Measurements from ENCODE around the gene NPTXR. TPM values are rescaled to one million over a fixed set of nuclear protein-coding genes. Genes with fewer than 3 reads are reported as not detected.

Gene NPTXR
- total RNA-seq, 1 donor from 2014 or later = 6.9 TPM

DNA sequence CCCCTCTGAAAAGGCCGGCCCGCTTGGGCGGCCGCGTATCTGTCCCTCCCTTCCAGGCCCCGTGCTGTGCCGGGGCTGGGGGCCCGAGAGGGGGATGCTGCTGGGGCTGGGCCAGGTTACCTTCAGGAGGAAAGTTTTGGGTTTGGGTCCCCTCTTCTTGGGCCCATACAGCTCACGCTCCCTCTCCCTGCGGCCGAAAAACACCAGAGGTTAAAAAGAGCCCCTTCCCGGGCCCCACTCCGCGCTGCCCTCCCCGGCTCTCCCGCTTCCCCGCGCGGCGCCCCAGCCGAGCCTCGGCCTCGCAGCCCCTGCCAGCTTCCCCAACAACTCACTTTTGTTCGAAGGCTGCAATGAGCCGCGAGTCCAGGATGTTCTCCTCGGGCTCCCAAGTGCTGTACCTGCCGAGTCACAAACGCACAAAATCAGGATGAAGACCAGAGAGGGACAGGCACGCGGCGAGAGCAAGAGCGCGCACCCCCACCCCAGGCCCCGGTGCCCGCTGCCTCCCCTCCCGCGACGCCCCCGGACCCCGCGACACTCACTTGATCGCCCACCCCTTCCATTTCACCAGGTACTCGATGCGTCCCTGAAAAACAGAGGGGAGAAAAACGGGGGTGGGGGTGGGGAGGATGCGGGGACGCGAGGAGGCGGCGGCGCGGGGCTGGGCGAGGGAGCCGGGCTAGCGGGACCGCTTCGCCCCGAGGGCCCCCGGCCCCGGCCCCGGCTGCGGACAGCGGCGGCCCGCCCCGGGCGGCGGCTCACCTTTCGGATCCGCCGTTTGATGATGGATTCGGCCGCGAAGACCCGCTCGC lies 27.7 kb upstream of the NPTXR start:
- TF ChIP-seq, protein P1, sequence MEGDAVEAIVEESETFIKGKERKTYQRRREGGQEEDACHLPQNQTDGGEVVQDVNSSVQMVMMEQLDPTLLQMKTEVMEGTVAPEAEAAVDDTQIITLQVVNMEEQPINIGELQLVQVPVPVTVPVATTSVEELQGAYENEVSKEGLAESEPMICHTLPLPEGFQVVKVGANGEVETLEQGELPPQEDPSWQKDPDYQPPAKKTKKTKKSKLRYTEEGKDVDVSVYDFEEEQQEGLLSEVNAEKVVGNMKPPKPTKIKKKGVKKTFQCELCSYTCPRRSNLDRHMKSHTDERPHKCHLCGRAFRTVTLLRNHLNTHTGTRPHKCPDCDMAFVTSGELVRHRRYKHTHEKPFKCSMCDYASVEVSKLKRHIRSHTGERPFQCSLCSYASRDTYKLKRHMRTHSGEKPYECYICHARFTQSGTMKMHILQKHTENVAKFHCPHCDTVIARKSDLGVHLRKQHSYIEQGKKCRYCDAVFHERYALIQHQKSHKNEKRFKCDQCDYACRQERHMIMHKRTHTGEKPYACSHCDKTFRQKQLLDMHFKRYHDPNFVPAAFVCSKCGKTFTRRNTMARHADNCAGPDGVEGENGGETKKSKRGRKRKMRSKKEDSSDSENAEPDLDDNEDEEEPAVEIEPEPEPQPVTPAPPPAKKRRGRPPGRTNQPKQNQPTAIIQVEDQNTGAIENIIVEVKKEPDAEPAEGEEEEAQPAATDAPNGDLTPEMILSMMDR (conservative IDR thresholded peaks at IDR 0.05) = no peak

DNA sequence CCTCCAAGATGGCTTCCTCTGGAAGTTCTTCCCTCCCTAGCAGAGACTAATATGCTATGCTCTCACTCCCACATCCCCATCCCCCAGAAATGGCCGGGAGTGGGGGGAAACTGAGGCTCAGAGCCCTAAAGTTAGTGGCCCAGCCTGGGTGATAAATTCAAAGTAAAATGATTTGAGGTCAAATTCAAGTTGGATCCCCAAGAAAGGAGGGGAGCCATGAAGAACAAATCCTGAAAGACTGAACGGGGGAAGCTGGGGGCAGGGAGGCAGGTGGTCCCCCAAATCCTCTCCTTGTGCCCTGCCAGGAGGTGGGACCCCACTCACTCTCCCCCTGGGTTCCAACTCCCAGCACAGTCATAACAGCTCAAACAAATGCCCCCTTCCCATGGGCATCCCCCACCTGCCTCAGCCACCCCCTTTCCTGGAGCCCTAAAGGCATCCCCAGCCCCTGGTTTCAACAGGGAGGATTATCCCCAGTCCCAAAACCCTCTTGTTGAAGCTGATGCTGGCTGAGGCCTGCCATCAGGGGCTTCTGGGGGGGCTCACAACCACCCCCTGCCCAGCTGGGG lies 27.0 kb upstream of the NPTXR start:
- Mint-ChIP-seq H3K4me3 (peak overlapping the region; percentile 94), H3K36me3 (no peaks in the 10 kb centered on the region), H3K27me3 (no peaks in the 10 kb centered on the region), H3K4me1 (ENCODE audit: unreplicated experiment) (peaks cover 38% of the 10 kb centered on the region), H3K9me3 (no peaks in the 10 kb centered on the region), H3K27ac (peak overlapping the region; percentile 83)
- peak; percentile 58 for DNase-seq (ENCODE audit: extremely low spot score, unreplicated experiment)
- TF ChIP-seq, protein P1 (conservative IDR thresholded peaks at IDR 0.05) = no peak

More for the DNA sequence above, 27.7 kb upstream of the NPTXR start:
- H3K4me3 Mint-ChIP-seq = peak overlapping the region; percentile 97
- H3K36me3 Mint-ChIP-seq = no peaks in the 10 kb centered on the region
- H3K9me3 Mint-ChIP-seq = no peaks in the 10 kb centered on the region
- no peaks in the 10 kb centered on the region for H3K27me3 Mint-ChIP-seq
- H3K4me1 Mint-ChIP-seq (ENCODE audit: unreplicated experiment) = peaks cover 38% of the 10 kb centered on the region
- peak overlapping the region; percentile 83 for H3K27ac Mint-ChIP-seq
- peak; percentile 70 for DNase-seq (ENCODE audit: extremely low spot score, unreplicated experiment)

DNA sequence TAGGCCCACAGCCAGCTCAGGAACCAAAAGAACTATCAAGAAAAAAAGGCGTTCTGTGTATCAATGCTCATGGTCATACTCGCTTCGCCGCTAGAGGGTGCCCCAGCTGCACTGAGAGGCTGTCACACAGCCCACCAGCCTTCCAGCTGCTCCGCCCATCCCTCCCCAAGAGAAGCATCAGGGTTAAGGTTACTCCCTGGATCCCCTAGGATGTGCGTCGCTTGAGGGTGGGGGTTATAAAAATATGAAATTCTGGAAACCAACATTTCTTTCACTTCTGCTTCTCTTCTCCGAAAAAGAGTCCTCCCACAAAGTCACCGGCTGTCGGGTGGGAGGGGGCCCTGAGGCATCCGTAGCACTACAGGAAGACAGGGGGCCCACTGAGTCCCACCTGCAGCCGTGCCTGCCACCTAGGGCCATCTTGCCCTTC lies 26.5 kb upstream of the NPTXR start:
- Mint-ChIP-seq H3K36me3 (no peaks in the 10 kb centered on the region), H3K4me1 (ENCODE audit: unreplicated experiment) (peaks cover 40% of the 10 kb centered on the region), H3K4me3 (peak overlapping the region; percentile 94), H3K27ac (peak overlapping the region; percentile 83), H3K9me3 (no peaks in the 10 kb centered on the region), H3K27me3 (no peaks in the 10 kb centered on the region)
- peak; percentile 86 for DNase-seq (ENCODE audit: extremely low spot score, unreplicated experiment)
- TF ChIP-seq, protein P1 (conservative IDR thresholded peaks at IDR 0.05) = peak; percentile 99

DNA sequence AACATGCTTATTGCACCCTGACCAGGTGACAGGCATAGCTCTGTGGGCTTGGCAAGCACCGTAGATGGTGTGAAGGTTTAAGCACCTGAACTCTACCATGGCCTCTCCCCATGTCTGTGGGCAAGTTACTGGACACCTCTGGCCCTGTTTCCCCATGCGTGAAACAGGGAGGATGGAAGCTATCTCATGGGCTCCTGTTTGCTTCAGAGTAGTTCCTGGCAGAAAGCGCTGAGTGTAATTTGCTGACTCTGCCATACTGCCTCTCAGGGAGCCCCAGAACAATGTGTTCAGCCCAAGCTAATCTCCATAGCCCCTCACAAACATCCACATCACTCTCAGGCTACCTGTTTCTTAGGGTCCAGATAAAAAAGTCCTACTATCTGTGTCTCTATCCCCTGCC lies 25.8 kb upstream of the NPTXR start:
- H3K27me3 Mint-ChIP-seq = no peaks in the 10 kb centered on the region
- H3K36me3 Mint-ChIP-seq = no peaks in the 10 kb centered on the region
- no peaks in the 10 kb centered on the region for H3K9me3 Mint-ChIP-seq
- TF ChIP-seq, protein P1 (conservative IDR thresholded peaks at IDR 0.05) = no peak
- H3K4me3 Mint-ChIP-seq = peak overlapping the region; percentile 94
- DNase-seq (ENCODE audit: extremely low spot score, unreplicated experiment) = peak; percentile 20
- H3K27ac Mint-ChIP-seq = peak overlapping the region; percentile 83
- peaks cover 40% of the 10 kb centered on the region for H3K4me1 Mint-ChIP-seq (ENCODE audit: unreplicated experiment)

DNA sequence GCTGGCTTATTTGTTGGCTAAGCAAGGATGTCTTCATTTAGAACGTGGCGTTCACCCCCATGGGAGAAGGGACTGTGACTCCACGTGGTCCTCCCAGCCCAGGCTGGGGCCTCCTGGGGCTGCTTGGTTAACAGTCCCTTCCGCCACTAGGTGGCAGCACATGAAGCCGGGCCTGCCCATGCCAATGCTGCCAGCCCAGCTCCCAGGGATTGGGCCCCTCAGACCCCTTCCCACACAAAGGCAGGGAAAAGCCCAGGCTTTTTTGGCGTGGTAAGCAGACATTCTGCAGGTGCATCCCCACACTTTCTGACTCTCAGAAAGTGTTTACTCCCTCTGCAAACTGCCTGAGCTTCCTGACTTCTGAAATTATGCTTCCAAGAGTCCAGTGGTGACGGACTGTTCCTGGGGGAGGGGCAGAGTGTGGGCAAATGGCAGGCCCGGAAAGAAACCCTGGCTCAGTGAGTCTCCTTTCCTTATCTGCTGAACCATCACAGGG lies 25.1 kb upstream of the NPTXR start:
- Mint-ChIP-seq H3K4me1 (ENCODE audit: unreplicated experiment) (peaks cover 43% of the 10 kb centered on the region), H3K36me3 (no peaks in the 10 kb centered on the region), H3K27ac (no peak overlapping the region), H3K4me3 (peak overlapping the region; percentile 17), H3K27me3 (no peaks in the 10 kb centered on the region), H3K9me3 (no peaks in the 10 kb centered on the region)
- TF ChIP-seq, protein P1 (conservative IDR thresholded peaks at IDR 0.05) = peak; percentile 93
- peak; percentile 88 for DNase-seq (ENCODE audit: extremely low spot score, unreplicated experiment)
